ENCODE measurements around the gene COX5A. TPM values are rescaled to one million over a fixed set of nuclear protein-coding genes. Genes with fewer than 3 reads are reported as not detected.
A peak's percentile ranks its signal among the peaks of the same experiment; 100 is the strongest.

Gene COX5A
- polyA plus RNA-seq, 1 donor from 2014 or later, result 155 TPM

GRCh38 chr15:74873036-74873755 is 64.7 kb downstream of the COX5A start, which contains the start of gene SCAMP2:
TSS of gene SCAMP2 (minus strand) at chr15:74873365. CDS start at chr15:74873255, 110 bp downstream.
- Histone ChIP-seq H3K27ac (ENCODE audit: low read length) (peak within 1 kb of the TSS; percentile 89), H3K27me3 (ENCODE audit: insufficient read depth, low read depth, low read length) (no peaks in the 10 kb centered on the region), H2AFZ (ENCODE audit: low read depth, low read length) (peak within 1 kb of the TSS; percentile 75), H3K9me2 (ENCODE audit: insufficient read depth, low read length) (no peaks in the 10 kb centered on the region), H3F3A (ENCODE audit: insufficient read depth, low read length, poor library complexity, severe bottlenecking) (no peaks in the 10 kb centered on the region), H3K4me2 (ENCODE audit: low read length) (peak within 1 kb of the TSS; percentile 95), H3K36me3 (ENCODE audit: insufficient read depth, low read length) (no peaks in the 10 kb centered on the region), H3K9ac (ENCODE audit: low read length) (peak within 1 kb of the TSS; percentile 91), H3K9me3 (ENCODE audit: low read length) (no peaks in the 10 kb centered on the region), H3K79me2 (replicated peaks; ENCODE audit: insufficient read depth, low read length) (peaks cover 23% of the 10 kb centered on the region), H3K4me3 (ENCODE audit: low read length) (peak within 1 kb of the TSS; percentile 85), H4K20me1 (ENCODE audit: insufficient read depth) (no peaks in the 10 kb centered on the region)
- TF ChIP-seq MXI1 (conservative IDR thresholded peaks at IDR 0.05; ENCODE audit: poor library complexity, severe bottlenecking) (peak; percentile 74), RAD21 (conservative IDR thresholded peaks at IDR 0.05) (no peak), POLR2AphosphoS5 (IDR thresholded peaks at IDR 0.05) (peak; percentile 86), SMC3 (conservative IDR thresholded peaks at IDR 0.05; ENCODE audit: poor library complexity) (no peak), EZH2 (IDR thresholded peaks at IDR 0.05; ENCODE audit: borderline replicate concordance, insufficient read depth, low read length, poor library complexity, severe bottlenecking) (no peak), EP300 (conservative IDR thresholded peaks at IDR 0.05; ENCODE audit: poor library complexity, severe bottlenecking) (peak; percentile 62), TAF1 (IDR thresholded peaks at IDR 0.05; ENCODE audit: low read depth) (peak; percentile 50)
- TF ChIP-seq, protein P1, sequence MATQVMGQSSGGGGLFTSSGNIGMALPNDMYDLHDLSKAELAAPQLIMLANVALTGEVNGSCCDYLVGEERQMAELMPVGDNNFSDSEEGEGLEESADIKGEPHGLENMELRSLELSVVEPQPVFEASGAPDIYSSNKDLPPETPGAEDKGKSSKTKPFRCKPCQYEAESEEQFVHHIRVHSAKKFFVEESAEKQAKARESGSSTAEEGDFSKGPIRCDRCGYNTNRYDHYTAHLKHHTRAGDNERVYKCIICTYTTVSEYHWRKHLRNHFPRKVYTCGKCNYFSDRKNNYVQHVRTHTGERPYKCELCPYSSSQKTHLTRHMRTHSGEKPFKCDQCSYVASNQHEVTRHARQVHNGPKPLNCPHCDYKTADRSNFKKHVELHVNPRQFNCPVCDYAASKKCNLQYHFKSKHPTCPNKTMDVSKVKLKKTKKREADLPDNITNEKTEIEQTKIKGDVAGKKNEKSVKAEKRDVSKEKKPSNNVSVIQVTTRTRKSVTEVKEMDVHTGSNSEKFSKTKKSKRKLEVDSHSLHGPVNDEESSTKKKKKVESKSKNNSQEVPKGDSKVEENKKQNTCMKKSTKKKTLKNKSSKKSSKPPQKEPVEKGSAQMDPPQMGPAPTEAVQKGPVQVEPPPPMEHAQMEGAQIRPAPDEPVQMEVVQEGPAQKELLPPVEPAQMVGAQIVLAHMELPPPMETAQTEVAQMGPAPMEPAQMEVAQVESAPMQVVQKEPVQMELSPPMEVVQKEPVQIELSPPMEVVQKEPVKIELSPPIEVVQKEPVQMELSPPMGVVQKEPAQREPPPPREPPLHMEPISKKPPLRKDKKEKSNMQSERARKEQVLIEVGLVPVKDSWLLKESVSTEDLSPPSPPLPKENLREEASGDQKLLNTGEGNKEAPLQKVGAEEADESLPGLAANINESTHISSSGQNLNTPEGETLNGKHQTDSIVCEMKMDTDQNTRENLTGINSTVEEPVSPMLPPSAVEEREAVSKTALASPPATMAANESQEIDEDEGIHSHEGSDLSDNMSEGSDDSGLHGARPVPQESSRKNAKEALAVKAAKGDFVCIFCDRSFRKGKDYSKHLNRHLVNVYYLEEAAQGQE (IDR thresholded peaks at IDR 0.05; ENCODE audit: borderline replicate concordance), result peak; percentile 35
- TF ChIP-seq, protein P2, sequence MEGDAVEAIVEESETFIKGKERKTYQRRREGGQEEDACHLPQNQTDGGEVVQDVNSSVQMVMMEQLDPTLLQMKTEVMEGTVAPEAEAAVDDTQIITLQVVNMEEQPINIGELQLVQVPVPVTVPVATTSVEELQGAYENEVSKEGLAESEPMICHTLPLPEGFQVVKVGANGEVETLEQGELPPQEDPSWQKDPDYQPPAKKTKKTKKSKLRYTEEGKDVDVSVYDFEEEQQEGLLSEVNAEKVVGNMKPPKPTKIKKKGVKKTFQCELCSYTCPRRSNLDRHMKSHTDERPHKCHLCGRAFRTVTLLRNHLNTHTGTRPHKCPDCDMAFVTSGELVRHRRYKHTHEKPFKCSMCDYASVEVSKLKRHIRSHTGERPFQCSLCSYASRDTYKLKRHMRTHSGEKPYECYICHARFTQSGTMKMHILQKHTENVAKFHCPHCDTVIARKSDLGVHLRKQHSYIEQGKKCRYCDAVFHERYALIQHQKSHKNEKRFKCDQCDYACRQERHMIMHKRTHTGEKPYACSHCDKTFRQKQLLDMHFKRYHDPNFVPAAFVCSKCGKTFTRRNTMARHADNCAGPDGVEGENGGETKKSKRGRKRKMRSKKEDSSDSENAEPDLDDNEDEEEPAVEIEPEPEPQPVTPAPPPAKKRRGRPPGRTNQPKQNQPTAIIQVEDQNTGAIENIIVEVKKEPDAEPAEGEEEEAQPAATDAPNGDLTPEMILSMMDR (IDR thresholded peaks at IDR 0.05; ENCODE audit: poor library complexity, severe bottlenecking), result no peak

DNA sequence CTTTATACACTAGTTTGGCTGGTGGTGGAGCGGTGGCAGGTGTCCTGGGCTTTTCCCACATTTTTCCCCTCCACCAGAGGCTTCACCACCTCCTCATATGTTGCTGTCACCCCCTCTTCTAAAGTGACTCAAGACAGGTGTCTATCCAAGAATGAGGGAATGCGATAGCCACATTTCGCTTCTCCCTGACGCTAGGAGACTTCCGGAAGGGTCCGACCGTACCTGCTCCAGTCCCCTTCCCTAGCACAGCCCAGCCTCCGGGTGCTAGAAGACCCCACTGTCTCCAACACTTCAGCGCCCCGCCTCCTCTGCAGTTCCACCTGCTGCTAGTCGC is 65.2 kb downstream of the COX5A start:
- H3K9ac ChIP-seq (ENCODE audit: low read length), result peak overlapping the region; percentile 91
- H3K4me2 ChIP-seq (ENCODE audit: low read length), result peak overlapping the region; percentile 95
- no peaks in the 10 kb centered on the region for H3K9me3 ChIP-seq (ENCODE audit: low read length)
- H3K9me2 ChIP-seq (ENCODE audit: insufficient read depth, low read length), result no peaks in the 10 kb centered on the region
- no peaks in the 10 kb centered on the region for H3K36me3 ChIP-seq (ENCODE audit: insufficient read depth, low read length)
- no peaks in the 10 kb centered on the region for H4K20me1 ChIP-seq (ENCODE audit: insufficient read depth)
- H3K4me3 ChIP-seq (ENCODE audit: low read length), result peak overlapping the region; percentile 85
- H3K27me3 ChIP-seq (ENCODE audit: insufficient read depth, low read depth, low read length), result no peaks in the 10 kb centered on the region
- H3F3A ChIP-seq (ENCODE audit: insufficient read depth, low read length, poor library complexity, severe bottlenecking), result no peaks in the 10 kb centered on the region
- peaks cover 23% of the 10 kb centered on the region for H3K79me2 ChIP-seq (replicated peaks; ENCODE audit: insufficient read depth, low read length)
- peak overlapping the region; percentile 89 for H3K27ac ChIP-seq (ENCODE audit: low read length)
- peak overlapping the region; percentile 75 for H2AFZ ChIP-seq (ENCODE audit: low read depth, low read length)
- TF ChIP-seq, protein P1 (IDR thresholded peaks at IDR 0.05; ENCODE audit: borderline replicate concordance), result peak; percentile 31
- no peak for TF ChIP-seq EP300 (conservative IDR thresholded peaks at IDR 0.05; ENCODE audit: poor library complexity, severe bottlenecking)

Measured in neural cell (in vitro differentiated cells).